Stimulated activated CD8-positive, alpha-beta memory T cell treated with anti-CD3 and anti-CD28 coated beads, Interleukin-7, amount 100 ng/mL, for 1 hour (primary cell): ENCODE results near the gene HOXA13.

Experiments
- DNase-seq, 2 donors: peaks; one replicate each; pipeline ENCODE4 v3.0.0-alpha.2; 2020; ENCODE audit warnings: low read depth in 2 of 2

HOXA13 gene

GRCh38 chr7:27192546-27193334 is 7.2 kb downstream of the HOXA13 start:
- no peak for DNase-seq

GRCh38 chr7:27191833-27192545 is 7.9 kb downstream of the HOXA13 start:
- no peak for DNase-seq

- DNase-seq = no peak
Measured at GRCh38 chr7:27191161-27191731, 8.6 kb downstream of the HOXA13 start.

- DNase-seq = no peak
Measured at GRCh38 chr7:27189997-27190748, 9.7 kb downstream of the HOXA13 start.

GRCh38 chr7:27189295-27189996 is 10.4 kb downstream of the HOXA13 start:
- no peak for DNase-seq

- DNase-seq = no peak
Measured at GRCh38 chr7:27188386-27189294, 11.3 kb downstream of the HOXA13 start.

- no peak for DNase-seq
Measured at GRCh38 chr7:27187475-27188385, 12.2 kb downstream of the HOXA13 start.

GRCh38 chr7:27186668-27187474 is 13.0 kb downstream of the HOXA13 start:
- no peak for DNase-seq

GRCh38 chr7:27185854-27186667 is 13.8 kb downstream of the HOXA13 start:
- DNase-seq = no peak

- no peak for DNase-seq
Measured at GRCh38 chr7:27185013-27185853, 14.7 kb downstream of the HOXA13 start, which contains the start of gene HOXA11. HOXA11 (minus strand) TSS chr7:27185232; CDS start chr7:27185144, 88 bp downstream.

GRCh38 chr7:27184337-27185012 is 15.4 kb downstream of the HOXA13 start:
- no peak for DNase-seq

GRCh38 chr7:27183682-27184336 is 16.1 kb downstream of the HOXA13 start:
- DNase-seq = no peak

GRCh38 chr7:27182861-27183681 is 16.8 kb downstream of the HOXA13 start:
- DNase-seq = no peak

GRCh38 chr7:27182285-27182841 is 17.5 kb downstream of the HOXA13 start:
- DNase-seq = no peak
